CD14-positive monocyte (primary cell): ENCODE measurements around the gene ULK4. TPM values are rescaled to one million over a fixed set of nuclear protein-coding genes. Genes with fewer than 3 reads are reported as not detected.

Experiments used
- DNase-seq, 3 donors: peaks; one replicate each; pipeline ENCODE4 v3.0.0-alpha.2; 2011 to 2022
- H2AFZ ChIP-seq: 2 replicates; pipeline ENCODE4 v1.6.0; 2012; ENCODE audit warnings: mild to moderate bottlenecking, low read depth, low read length, inconsistent platforms; ENCODE audit not compliant: insufficient read depth, poor library complexity, severe bottlenecking
- H3K27ac ChIP-seq, 2 donors: 1 replicate in 1 of 2; 2 replicates in 1 of 2; pipeline ENCODE4 v1.5.1; 2012 to 2013; ENCODE audit warnings: low read length in 2 of 2, control low read depth in 1 of 2, inconsistent platforms in 1 of 2, low read depth in 1 of 2, mild to moderate bottlenecking in 1 of 2
- H3K27me3 ChIP-seq, 2 donors: one replicate each; pipeline versions ENCODE4 v1.6.0 to v1.6.1; 2011 to 2013; ENCODE audit warnings: low read length in 2 of 2; ENCODE audit not compliant: control insufficient read depth in 2 of 2, insufficient read depth in 2 of 2
- H3K36me3 ChIP-seq, 2 donors: replicated peaks in 1 of 2; 1 replicate in 1 of 2; 2 replicates in 1 of 2; pipeline versions ENCODE4 v1.5.1 to v1.6.1; 2012 to 2013; ENCODE audit warnings: low read length in 2 of 2, control low read depth in 1 of 2, inconsistent platforms in 1 of 2, mild to moderate bottlenecking in 1 of 2; ENCODE audit not compliant: insufficient read depth in 2 of 2, control insufficient read depth in 1 of 2
- H3K4me1 ChIP-seq, 2 donors: 1 replicate in 1 of 2; 2 replicates in 1 of 2; pipeline versions ENCODE4 v1.5.1 to v1.6.1; 2012 to 2013; ENCODE audit warnings: low read length in 2 of 2, control low read depth in 1 of 2, inconsistent platforms in 1 of 2, mild to moderate bottlenecking in 1 of 2, moderate library complexity in 1 of 2; ENCODE audit not compliant: insufficient read depth in 2 of 2, control insufficient read depth in 1 of 2
- H3K4me2 ChIP-seq: replicated peaks from 2 replicates; pipeline ENCODE3; 2012; ENCODE audit warnings: low read length, moderate library complexity, mild to moderate bottlenecking; ENCODE audit not compliant: poor library complexity, severe bottlenecking; ENCODE audit errors: extremely low read depth
- H3K4me3 ChIP-seq, 3 experiments: fragments of 200-600 bp in 1 of 3; sonication (generic) in 1 of 3; replicated peaks in 1 of 3; 1 replicate in 2 of 3; 2 replicates in 1 of 3; pipeline ENCODE4 v1.5.1; 2011 to 2013; ENCODE audit warnings: low read length in 3 of 3, mild to moderate bottlenecking in 3 of 3, control low read depth in 2 of 3, low read depth in 2 of 3, inconsistent platforms in 1 of 3, moderate library complexity in 1 of 3
- H3K79me2 ChIP-seq: 2 replicates; pipeline ENCODE4 v1.6.0; 2012; ENCODE audit warnings: mild to moderate bottlenecking, control low read depth, inconsistent platforms, low read length, moderate library complexity; ENCODE audit not compliant: insufficient read depth
- H3K9ac ChIP-seq: 2 replicates; pipeline ENCODE4 v1.6.0; 2017; ENCODE audit warnings: low read length, mild to moderate bottlenecking; ENCODE audit not compliant: insufficient read depth, poor library complexity, severe bottlenecking
- H3K9me3 ChIP-seq, 2 donors: replicated peaks in 1 of 2; 1 replicate in 1 of 2; 2 replicates in 1 of 2; pipeline versions ENCODE4 v1.5.1 to v1.6.1; 2012 to 2013; ENCODE audit warnings: low read length in 2 of 2, control low read depth in 1 of 2; ENCODE audit not compliant: control insufficient read depth in 1 of 2, insufficient read depth in 1 of 2
- H4K20me1 ChIP-seq: 2 replicates; pipeline ENCODE4 v1.6.0; 2012; ENCODE audit warnings: mild to moderate bottlenecking, low read length, control low read depth, moderate library complexity; ENCODE audit not compliant: insufficient read depth
- H3K27ac Mint-ChIP-seq, 7 donors: one replicate each; pipeline ENCODE4 v1.8.0; 2020; ENCODE audit warnings: mild to moderate bottlenecking in 7 of 7, mixed read lengths in 7 of 7, moderate library complexity in 6 of 7, inconsistent platforms in 2 of 7
- H3K27me3 Mint-ChIP-seq, 3 donors: one replicate each; pipeline ENCODE4 v1.8.0; 2021 to 2022; ENCODE audit warnings: low read depth in 3 of 3, mild to moderate bottlenecking in 3 of 3, mixed read lengths in 3 of 3, moderate library complexity in 3 of 3, inconsistent platforms in 1 of 3
- H3K36me3 Mint-ChIP-seq, 2 donors: one replicate each; pipeline ENCODE4 v1.8.0; 2020; ENCODE audit warnings: mixed read lengths in 2 of 2, inconsistent platforms in 1 of 2, mild to moderate bottlenecking in 1 of 2
- H3K4me1 Mint-ChIP-seq: one replicate; pipeline ENCODE4 v1.8.0; 2020; ENCODE audit warnings: mild to moderate bottlenecking, mixed read lengths
- H3K4me3 Mint-ChIP-seq, 2 donors: one replicate each; pipeline ENCODE4 v1.8.0; 2020; ENCODE audit warnings: mild to moderate bottlenecking in 2 of 2, mixed read lengths in 2 of 2, moderate library complexity in 1 of 2
- H3K9me3 Mint-ChIP-seq, 7 donors: one replicate each; pipeline ENCODE4 v1.8.0; 2020 to 2022; ENCODE audit warnings: mixed read lengths in 7 of 7, mild to moderate bottlenecking in 6 of 7, moderate library complexity in 6 of 7, inconsistent platforms in 2 of 7
- CTCF ChIP-seq: fragments of 200-600 bp; IDR thresholded peaks from one replicate; pipeline ENCODE4 v1.8.0; 2022; ENCODE audit warnings: antibody characterized with exemption, mild to moderate bottlenecking
- WGBS: methylation state at CpG from one replicate; pipeline ENCODE4 v1.1.5; 2013; ENCODE audit warnings: missing lambda C conversion rate; ENCODE audit not compliant: insufficient coverage; 5-methylcytosine and 5-hydroxymethylcytosine counted together
- intact Hi-C, 2 donors: fragments of 100-400 bp; cut with micrococcal nuclease; formaldehyde crosslinking; loops; one replicate each; pipeline versions ENCODE4 v1.15.0 to v1.15.1; 2023
- polyA plus RNA-seq, 3 donors: library from polyadenylated mRNA; depleted of rRNA in 1 of 3; unstranded in 2 of 3; stranded (reverse) in 1 of 3; fragments of 300-500 nt in 2 of 3; fragments of >200 nt in 1 of 3; fragmentation: Illumina TruSeq in 2 of 3; gene quantifications; 1 replicate in 2 of 3; 2 replicates in 1 of 3; pipeline ENCODE4 v1.2.3, GENCODE V29; 2012 to 2021

ULK4 gene
- polyA plus RNA-seq, 3 donors: 6.7 to 14.0 (median 11.8) TPM

DNA sequence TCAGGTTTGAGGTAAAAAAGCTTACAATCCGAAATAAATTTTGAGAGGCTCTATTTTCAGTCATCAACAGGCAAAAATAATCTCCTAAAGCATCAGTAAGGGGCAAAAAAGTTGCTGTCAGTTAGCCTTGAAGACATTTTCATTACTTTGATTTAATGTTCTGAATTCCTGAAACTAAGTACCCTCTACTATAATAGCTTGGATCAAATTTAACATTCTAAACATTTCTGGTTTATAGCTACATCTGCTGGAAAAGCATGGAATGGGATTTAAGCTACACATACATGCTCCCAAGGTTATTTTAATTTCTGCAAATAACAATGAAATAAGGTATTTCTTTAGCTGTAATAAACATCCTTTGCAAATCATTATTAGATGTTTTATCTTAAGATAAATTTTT, 245.4 kb downstream of the ULK4 start:
- no peaks in the 10 kb centered on the region for H3K4me1 ChIP-seq
- H3K4me3 Mint-ChIP-seq: no peak overlapping the region
- intact Hi-C loops: no loop called here
- H2AFZ ChIP-seq: no peak overlapping the region
- H3K27ac Mint-ChIP-seq: no peak overlapping the region
- H3K27me3 Mint-ChIP-seq: no peaks in the 10 kb centered on the region
- no peaks in the 10 kb centered on the region for H3K27me3 ChIP-seq
- no CpG with 5 or more reads among the region's 1 CpG for WGBS
- H3K9ac ChIP-seq: no peak overlapping the region
- TF ChIP-seq CTCF: no peak
- DNase-seq: no peak
- no peak overlapping the region for H3K27ac ChIP-seq
- no peaks in the 10 kb centered on the region for H3K9me3 Mint-ChIP-seq
- no peaks in the 10 kb centered on the region for H4K20me1 ChIP-seq
- no peaks in the 10 kb centered on the region for H3K79me2 ChIP-seq
- H3K4me2 ChIP-seq: no peak overlapping the region
- H3K36me3 ChIP-seq: no peaks in the 10 kb centered on the region
- no peaks in the 10 kb centered on the region for H3K9me3 ChIP-seq
- peaks cover 10% of the 10 kb centered on the region for H3K4me1 Mint-ChIP-seq
- H3K36me3 Mint-ChIP-seq: no peaks in the 10 kb centered on the region
- H3K4me3 ChIP-seq: no peak overlapping the region

- Histone ChIP-seq H2AFZ (no peak overlapping the region), H3K27me3 (no peaks in the 10 kb centered on the region), H3K9me3 (no peaks in the 10 kb centered on the region), H3K36me3 (no peaks in the 10 kb centered on the region), H4K20me1 (no peaks in the 10 kb centered on the region), H3K79me2 (no peaks in the 10 kb centered on the region), H3K4me2 (no peak overlapping the region), H3K4me1 (no peaks in the 10 kb centered on the region), H3K4me3 (no peak overlapping the region), H3K27ac (no peak overlapping the region), H3K9ac (no peak overlapping the region)
- DNase-seq: no peak
- no peak for TF ChIP-seq CTCF
- Mint-ChIP-seq H3K27ac (no peak overlapping the region), H3K36me3 (peaks cover 0 to 5% of the 10 kb centered on the region in 2 donors), H3K4me3 (no peak overlapping the region), H3K9me3 (peaks cover 0 to 2% (median 0%) of the 10 kb centered on the region in 7 donors), H3K27me3 (peaks cover 0 to 1% (median 0%) of the 10 kb centered on the region in 3 donors), H3K4me1 (peaks cover 12% of the 10 kb centered on the region)
- intact Hi-C loops: no loop called here
- WGBS: 100% methylated on average over 2 of the region's 3 CpGs
Observed at GRCh38 chr3:41715376-41715775, 246.5 kb downstream of the ULK4 start.
